GM18526 (cell line): ENCODE results near the gene RNF175.

Experiments
- POLR2A ChIP-seq: IDR thresholded peaks from 3 replicates; pipeline ENCODE4 v1.6.1; 2011; ENCODE audit not compliant: insufficient read length; ENCODE audit errors: extremely low read depth

The RNF175 gene

GRCh38 chr4:153684182-153684970 is 75.4 kb downstream of the RNF175 start, which contains the start of gene TLR2:
Gene TLR2 (plus strand): TSS chr4:153684280. CDS start chr4:153702908, 18,628 bp downstream.
- no peak for TF ChIP-seq POLR2A

GRCh38 chr4:153683763-153684181 is 76.1 kb downstream of the RNF175 start:
- no peak for TF ChIP-seq POLR2A

GRCh38 chr4:153679486-153679885 is 80.3 kb downstream of the RNF175 start:
- TF ChIP-seq POLR2A: no peak

GRCh38 chr4:153676984-153677383 is 82.8 kb downstream of the RNF175 start:
- no peak for TF ChIP-seq POLR2A

GRCh38 chr4:153676486-153676885 is 83.3 kb downstream of the RNF175 start:
- no peak for TF ChIP-seq POLR2A

DNA sequence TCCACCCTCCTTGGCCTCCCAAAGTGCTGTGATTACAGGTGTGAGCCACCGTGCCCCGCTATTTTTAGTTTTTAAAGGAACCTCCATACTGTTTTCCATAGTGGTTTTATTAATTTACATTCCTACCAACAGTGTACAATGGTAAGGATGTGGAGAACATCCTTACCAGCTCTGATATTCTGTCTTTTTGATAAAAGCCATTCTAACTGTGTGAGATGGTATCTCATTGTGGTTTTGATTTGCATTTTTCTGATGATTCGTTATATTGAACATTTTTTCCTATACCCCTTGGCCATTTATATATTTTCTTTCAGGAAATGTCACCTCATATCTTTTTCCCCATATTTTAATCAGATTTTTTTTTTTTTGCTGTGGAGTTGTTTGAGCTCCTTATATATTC is 90.0 kb downstream of the RNF175 start:
- TF ChIP-seq POLR2A: no peak

GRCh38 chr4:153668647-153669046 is 91.2 kb downstream of the RNF175 start:
- no peak for TF ChIP-seq POLR2A

GRCh38 chr4:153663667-153664066 is 96.2 kb downstream of the RNF175 start:
- no peak for TF ChIP-seq POLR2A

DNA sequence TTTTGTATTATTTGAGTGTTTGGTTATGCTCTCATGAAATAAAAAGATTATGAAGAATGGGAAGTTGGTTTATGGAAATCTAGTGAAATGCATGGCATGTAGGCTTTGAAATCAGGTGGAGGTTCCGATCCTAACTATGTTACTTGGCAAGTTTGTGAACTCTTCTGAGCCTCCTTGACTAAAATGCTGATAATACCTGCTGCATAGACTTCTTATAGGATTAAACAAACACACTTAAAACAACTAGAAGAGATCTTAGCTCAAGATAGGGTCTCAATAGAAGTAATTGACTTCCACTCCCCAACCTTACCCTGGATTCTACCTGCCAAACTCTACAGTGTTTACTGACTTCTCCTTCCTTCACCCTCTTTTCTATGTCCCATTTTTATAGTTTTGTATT is 97.9 kb downstream of the RNF175 start:
- TF ChIP-seq POLR2A: no peak

DNA sequence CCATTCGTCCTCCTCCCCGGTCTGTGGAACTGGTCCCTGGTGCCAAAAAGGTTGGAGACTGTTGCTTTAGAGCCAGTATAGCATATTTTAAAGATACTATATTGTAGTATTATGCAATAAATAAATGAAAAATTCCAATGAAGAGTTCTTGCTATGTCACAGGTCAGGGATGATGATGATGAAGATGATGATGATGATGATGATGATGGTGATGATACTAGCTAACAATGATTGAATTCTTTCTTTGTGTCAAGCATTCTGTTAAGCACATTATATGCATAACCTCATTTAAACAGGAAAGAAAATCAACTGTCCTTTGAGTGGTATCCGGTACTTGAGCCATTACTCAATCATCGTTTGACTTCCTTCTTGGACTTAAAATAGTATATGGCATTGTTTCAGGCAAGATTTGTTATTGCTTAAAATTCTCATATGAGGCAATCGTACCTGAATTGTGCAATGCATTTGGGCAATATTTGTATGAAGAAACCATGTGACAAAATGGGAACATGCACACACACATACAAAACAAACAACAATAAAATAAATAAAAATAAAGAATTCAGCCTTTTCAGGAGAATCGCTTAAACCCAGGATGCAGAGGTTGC is 98.5 kb downstream of the RNF175 start:
- TF ChIP-seq POLR2A: no peak
